A673 (cell line): ENCODE data around the gene EHMT1. TPM values are rescaled to one million over a fixed set of nuclear protein-coding genes. Genes with fewer than 3 reads are reported as not detected.

Experiments
- BruUV-seq: library from RNA; stranded (reverse); fragments of 400-500 nt; replicated peaks from 2 replicates; lab custom pipeline; 2021; lab: Mats Ljungman, UMichigan
- CTCF ChIA-PET: fragments of 300-600 bp; sonication (Branson Sonifier 250); formaldehyde crosslinking; loops from one replicate; lab custom pipeline; 2022; ENCODE audit warnings: antibody characterized with exemption; lab: Charles Lee
- POLR2A ChIA-PET: fragments of 300-600 bp; sonication (Branson Sonifier 250); formaldehyde crosslinking; loops from one replicate; lab custom pipeline; 2022; ENCODE audit warnings: antibody characterized with exemption; ENCODE audit not compliant: low non-redundant PET; lab: Charles Lee
- DNase-seq: peaks from one replicate; pipeline ENCODE4 v3.0.0-alpha.2; 2015; ENCODE audit warnings: low spot score
- H3K27ac ChIP-seq: fragments of 200-600 bp; sonication (generic); 2 replicates; pipeline ENCODE4 v1.5.1; 2016; ENCODE audit warnings: mixed run types, low read depth, mild to moderate bottlenecking, mixed read lengths, antibody characterized with exemption, low read length; ENCODE audit not compliant: poor library complexity, severe bottlenecking
- H3K27me3 ChIP-seq: fragments of 200-600 bp; sonication (generic); replicated peaks from 2 replicates; pipeline ENCODE4 v1.6.1; 2017; ENCODE audit warnings: mixed run types, low read depth, mild to moderate bottlenecking, mixed read lengths, antibody characterized with exemption, low read length; ENCODE audit not compliant: insufficient read depth, poor library complexity
- H3K36me3 ChIP-seq: fragments of 200-600 bp; sonication (generic); 2 replicates; pipeline ENCODE4 v1.6.1; 2016; ENCODE audit warnings: mixed run types, mild to moderate bottlenecking, mixed read lengths, antibody characterized with exemption, low read length; ENCODE audit not compliant: insufficient read depth, poor library complexity, severe bottlenecking
- H3K4me1 ChIP-seq: fragments of 200-600 bp; sonication (generic); 2 replicates; pipeline ENCODE4 v1.6.1; 2017; ENCODE audit warnings: mixed run types, mild to moderate bottlenecking, mixed read lengths, antibody characterized with exemption, low read length; ENCODE audit not compliant: insufficient read depth, poor library complexity, severe bottlenecking
- H3K4me3 ChIP-seq: fragments of 200-600 bp; sonication (generic); 2 replicates; pipeline ENCODE4 v1.5.1; 2016; ENCODE audit warnings: low read depth, mixed run types, mild to moderate bottlenecking, mixed read lengths, low read length; ENCODE audit not compliant: poor library complexity, severe bottlenecking
- H3K9me3 ChIP-seq: fragments of 200-600 bp; sonication (generic); 2 replicates; pipeline ENCODE4 v1.6.1; 2016; ENCODE audit warnings: mixed run types, low read depth, mild to moderate bottlenecking, mixed read lengths, antibody characterized with exemption, low read length; ENCODE audit not compliant: poor library complexity, severe bottlenecking
- EZH2 ChIP-seq: fragments of 200-600 bp; sonication (generic); IDR thresholded peaks from 2 replicates; pipeline ENCODE4 v1.6.1; 2017; ENCODE audit warnings: borderline replicate concordance, low read depth, mild to moderate bottlenecking, mixed read lengths, antibody characterized with exemption, low read length; ENCODE audit not compliant: poor library complexity, severe bottlenecking
- intact Hi-C: fragments of 100-400 bp; cut with micrococcal nuclease; formaldehyde crosslinking; loops from one replicate; pipeline ENCODE4 v1.10.0; 2022; ENCODE audit not compliant: unreplicated experiment
- total RNA-seq: library from RNA; stranded (reverse); gene quantifications from 2 replicates; pipeline ENCODE4 v1.2.3, GENCODE V29; 2021
- TF ChIP-seq, protein P1 (sequence below): fragments of 300-800, 200-600 bp; sonication (generic); conservative IDR thresholded peaks from 2 replicates; pipeline ENCODE4 v1.5.1; 2017; ENCODE audit warnings: low read depth, mild to moderate bottlenecking, antibody characterized with exemption, low read length, moderate library complexity, mixed read lengths

EHMT1 gene
- total RNA-seq, 1 experiment from 2014 or later, result 115 TPM

DNA sequence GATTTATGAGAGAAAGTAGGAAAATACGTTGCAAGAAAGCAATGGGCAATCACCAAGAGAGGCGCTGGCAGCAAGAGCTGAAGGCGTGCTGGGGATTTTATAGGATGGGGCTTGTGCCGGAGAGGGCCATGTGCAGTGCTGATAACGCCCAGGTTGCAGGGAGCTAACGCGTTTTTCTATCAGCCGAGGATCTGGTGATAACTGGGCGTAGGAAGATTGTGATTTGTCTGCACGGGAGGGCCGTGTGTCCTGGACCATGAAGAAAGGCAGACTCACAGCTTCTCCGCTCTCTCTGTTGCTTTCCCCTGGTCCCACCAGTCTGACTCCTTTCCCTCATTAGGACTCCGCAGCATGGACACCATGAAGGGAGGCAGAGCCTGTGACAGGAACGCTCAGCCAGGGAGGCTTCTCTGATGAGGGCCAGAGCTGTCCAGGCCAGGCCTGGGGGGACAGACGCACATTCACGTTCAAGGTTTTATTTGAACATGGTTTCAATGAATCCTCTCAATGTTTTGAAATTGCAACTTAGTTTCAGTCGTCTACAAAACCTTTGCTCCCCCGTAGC lies 246.9 kb downstream of the EHMT1 start:
- H3K27me3 ChIP-seq, result no peaks in the 10 kb centered on the region
- no TSS peak for BruUV-seq
- CTCF ChIA-PET, result no interaction called here
- no peaks in the 10 kb centered on the region for H3K4me1 ChIP-seq
- intact Hi-C loops, result no loop called here
- no peak overlapping the region for H3K27ac ChIP-seq
- H3K9me3 ChIP-seq, result no peaks in the 10 kb centered on the region
- POLR2A ChIA-PET, result no interaction called here
- no peak overlapping the region for H3K4me3 ChIP-seq
- no peak for DNase-seq
- H3K36me3 ChIP-seq, result no peaks in the 10 kb centered on the region
- TF ChIP-seq, protein P1, sequence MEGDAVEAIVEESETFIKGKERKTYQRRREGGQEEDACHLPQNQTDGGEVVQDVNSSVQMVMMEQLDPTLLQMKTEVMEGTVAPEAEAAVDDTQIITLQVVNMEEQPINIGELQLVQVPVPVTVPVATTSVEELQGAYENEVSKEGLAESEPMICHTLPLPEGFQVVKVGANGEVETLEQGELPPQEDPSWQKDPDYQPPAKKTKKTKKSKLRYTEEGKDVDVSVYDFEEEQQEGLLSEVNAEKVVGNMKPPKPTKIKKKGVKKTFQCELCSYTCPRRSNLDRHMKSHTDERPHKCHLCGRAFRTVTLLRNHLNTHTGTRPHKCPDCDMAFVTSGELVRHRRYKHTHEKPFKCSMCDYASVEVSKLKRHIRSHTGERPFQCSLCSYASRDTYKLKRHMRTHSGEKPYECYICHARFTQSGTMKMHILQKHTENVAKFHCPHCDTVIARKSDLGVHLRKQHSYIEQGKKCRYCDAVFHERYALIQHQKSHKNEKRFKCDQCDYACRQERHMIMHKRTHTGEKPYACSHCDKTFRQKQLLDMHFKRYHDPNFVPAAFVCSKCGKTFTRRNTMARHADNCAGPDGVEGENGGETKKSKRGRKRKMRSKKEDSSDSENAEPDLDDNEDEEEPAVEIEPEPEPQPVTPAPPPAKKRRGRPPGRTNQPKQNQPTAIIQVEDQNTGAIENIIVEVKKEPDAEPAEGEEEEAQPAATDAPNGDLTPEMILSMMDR, result no peak
- TF ChIP-seq EZH2, result no peak

DNA sequence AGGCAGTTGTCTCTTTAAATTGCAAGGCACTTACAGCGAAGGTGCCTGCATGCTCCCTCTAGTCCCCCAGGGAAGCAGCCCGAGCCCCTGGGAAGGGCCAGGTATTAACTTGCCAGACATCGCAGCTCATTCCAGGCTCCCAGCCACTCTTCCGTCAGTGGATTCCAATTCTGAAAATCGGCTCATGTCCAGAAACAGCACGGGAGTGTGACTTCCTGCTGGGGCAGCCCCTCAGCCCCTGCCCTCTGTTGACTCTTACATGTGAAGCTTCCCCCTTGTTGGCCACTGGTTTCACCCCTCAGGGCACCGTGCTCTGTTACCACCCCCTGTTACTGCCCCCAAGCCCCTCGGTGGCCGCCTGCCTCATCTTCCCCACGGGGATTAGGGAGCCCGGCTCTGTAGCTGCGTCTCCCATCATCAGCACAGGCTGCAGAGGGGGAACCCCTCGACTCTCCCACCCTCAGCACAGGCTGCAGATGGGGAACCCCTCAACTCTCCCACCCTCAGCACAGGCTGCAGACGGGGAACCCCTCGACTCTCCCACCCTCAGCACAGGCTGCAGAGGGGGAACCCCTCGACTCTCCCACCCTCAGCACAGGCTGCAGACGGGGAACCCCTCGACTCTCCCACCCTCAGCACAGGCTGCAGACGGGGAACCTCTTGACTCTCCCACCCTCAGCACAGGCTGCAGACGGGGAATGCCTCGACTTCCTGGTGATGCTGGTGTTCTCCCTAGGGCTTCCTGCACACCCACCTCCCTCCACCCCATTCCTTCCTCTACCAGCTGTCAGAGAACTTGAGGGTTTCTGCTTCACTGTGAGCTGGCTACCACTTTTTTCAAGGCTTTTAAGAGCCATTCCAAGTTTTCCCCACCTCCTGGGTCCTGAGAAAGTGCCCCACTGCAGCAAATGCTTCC lies 247.7 kb downstream of the EHMT1 start:
- CTCF ChIA-PET, result no interaction called here
- no peak overlapping the region for H3K4me3 ChIP-seq
- no TSS peak for BruUV-seq
- no peak for DNase-seq
- no peaks in the 10 kb centered on the region for H3K36me3 ChIP-seq
- H3K4me1 ChIP-seq, result no peaks in the 10 kb centered on the region
- POLR2A ChIA-PET, result no interaction called here
- H3K27me3 ChIP-seq, result no peaks in the 10 kb centered on the region
- TF ChIP-seq EZH2, result no peak
- TF ChIP-seq, protein P1, result no peak
- intact Hi-C loops, result no loop called here
- no peak overlapping the region for H3K27ac ChIP-seq
- no peaks in the 10 kb centered on the region for H3K9me3 ChIP-seq

DNA sequence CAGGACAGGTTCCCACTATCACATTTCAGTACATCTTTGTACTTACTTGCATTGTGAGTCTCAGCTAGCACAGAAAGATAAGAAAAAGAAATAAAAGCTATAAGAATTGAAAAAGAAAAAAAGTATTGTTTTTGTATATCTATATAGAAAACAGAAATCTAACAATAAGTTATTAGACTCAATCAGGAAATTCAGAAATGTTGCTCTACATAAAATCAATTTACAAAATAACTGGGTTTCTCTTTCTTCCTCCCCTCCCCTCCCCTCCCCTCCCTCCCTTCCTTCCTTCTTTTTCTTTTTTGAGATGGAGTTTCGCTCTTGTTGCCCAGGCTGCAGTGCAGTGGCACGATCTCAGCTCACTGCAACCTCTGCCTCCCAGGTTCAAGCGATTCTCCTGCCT lies 251.6 kb downstream of the EHMT1 start:
- Histone ChIP-seq H3K9me3 (no peaks in the 10 kb centered on the region), H3K36me3 (no peaks in the 10 kb centered on the region), H3K4me3 (no peak overlapping the region), H3K27me3 (peaks cover 12% of the 10 kb centered on the region), H3K27ac (no peak overlapping the region), H3K4me1 (no peaks in the 10 kb centered on the region)
- DNase-seq, result no peak
- ChIA-PET POLR2A (no interaction called here), CTCF (no interaction called here)
- no TSS peak for BruUV-seq
- intact Hi-C loops, result no loop called here
- TF ChIP-seq EZH2, result no peak
- TF ChIP-seq, protein P1, result no peak
